Fibroblast of the aortic adventitia (primary cell): ENCODE measurements around the gene KRT79. TPM values are rescaled to one million over a fixed set of nuclear protein-coding genes. Genes with fewer than 3 reads are reported as not detected.

ENCODE experiments used
- DNase-seq: peaks from one replicate; pipeline ENCODE4 v3.0.0-alpha.2; 2010; ENCODE audit warnings: low read depth
- H3K4me3 ChIP-seq: 2 replicates; pipeline ENCODE4 v1.5.1; 2011; ENCODE audit warnings: low read depth, mild to moderate bottlenecking, control low read depth, low read length, moderate library complexity
- CTCF ChIP-seq: IDR thresholded peaks from 2 replicates; pipeline ENCODE4 v1.5.1; 2011; ENCODE audit warnings: mild to moderate bottlenecking, low read length, control low read depth, inconsistent platforms; ENCODE audit not compliant: insufficient read depth
- total RNA-seq: library from RNA; depleted of rRNA; stranded (reverse); fragments of >200 nt; gene quantifications from 2 replicates; pipeline ENCODE4 v1.2.3, GENCODE V29; 2012; ENCODE audit warnings: low replicate concordance

The KRT79 gene
- total RNA-seq, 1 donor, result not detected

GRCh38 chr12:52809166-52809565, 24.9 kb downstream of the KRT79 start:
- TF ChIP-seq CTCF, result no peak
- no peak overlapping the region for H3K4me3 ChIP-seq
- DNase-seq, result no peak

GRCh38 chr12:52808573-52809160, 25.4 kb downstream of the KRT79 start:
- TF ChIP-seq CTCF, result no peak
- H3K4me3 ChIP-seq, result no peak overlapping the region
- DNase-seq, result no peak

GRCh38 chr12:52807544-52808470, 26.3 kb downstream of the KRT79 start:
- no peak overlapping the region for H3K4me3 ChIP-seq
- DNase-seq, result no peak
- no peak for TF ChIP-seq CTCF

- H3K4me3 ChIP-seq, result no peak overlapping the region
- no peak for DNase-seq
- no peak for TF ChIP-seq CTCF
Observed at GRCh38 chr12:52806821-52807543, 27.1 kb downstream of the KRT79 start.

- DNase-seq, result no peak
- TF ChIP-seq CTCF, result no peak
- no peak overlapping the region for H3K4me3 ChIP-seq
Observed at GRCh38 chr12:52806169-52806811, 27.8 kb downstream of the KRT79 start.

GRCh38 chr12:52805739-52806138, 28.4 kb downstream of the KRT79 start:
- no peak for DNase-seq
- no peak for TF ChIP-seq CTCF

More at GRCh38 chr12:52805739-52806138, 28.4 kb downstream of the KRT79 start:
- no peak overlapping the region for H3K4me3 ChIP-seq
